Chondrocyte (in vitro differentiated cells): ENCODE data around the gene AURKB. TPM values are rescaled to one million over a fixed set of nuclear protein-coding genes. Genes with fewer than 3 reads are reported as not detected.
"Not testable (repeated sequence)": the region's sequence is repeated elsewhere in the genome, so short reads cannot be mapped to it uniquely, and the experiment has no call there.

ENCODE experiments used
- DNase-seq: peaks from one replicate; pipeline ENCODE4 v3.0.0; 2021; ENCODE audit warnings: mixed read lengths, low spot score
- H3K27ac Mint-ChIP-seq: one replicate; pipeline ENCODE4 v1.8.0; 2021; ENCODE audit warnings: mild to moderate bottlenecking, moderate library complexity, mixed read lengths; ENCODE audit not compliant: unreplicated experiment
- H3K27me3 Mint-ChIP-seq: 2 replicates; pipeline ENCODE4 v1.8.0; 2021; ENCODE audit warnings: low read depth, mixed read lengths
- H3K36me3 Mint-ChIP-seq: 2 replicates; pipeline ENCODE4 v1.8.0; 2021; ENCODE audit warnings: low read depth, mixed read lengths
- H3K4me1 Mint-ChIP-seq: 2 replicates; pipeline ENCODE4 v1.8.0; 2021; ENCODE audit warnings: low read depth, mild to moderate bottlenecking, mixed read lengths
- H3K4me3 Mint-ChIP-seq: one replicate; pipeline ENCODE4 v1.8.0; 2021; ENCODE audit warnings: mild to moderate bottlenecking, moderate library complexity, mixed read lengths; ENCODE audit not compliant: unreplicated experiment
- H3K9me3 Mint-ChIP-seq: 2 replicates; pipeline ENCODE4 v1.8.0; 2021; ENCODE audit warnings: low read depth, mixed read lengths
- CTCF ChIP-seq: fragments of 200-600 bp; sonication (generic); IDR thresholded peaks from 2 replicates; pipeline ENCODE4 v1.5.0; 2021; ENCODE audit warnings: antibody characterized with exemption, mild to moderate bottlenecking, moderate library complexity
- total RNA-seq: library from RNA; stranded (reverse); gene quantifications from 3 replicates; pipeline ENCODE4 v1.2.1, GENCODE V29; 2021

Gene AURKB
- total RNA-seq, 1 donor from 2014 or later = 8.9 TPM

GRCh38 chr17:8254881-8255280 lies 44.5 kb upstream of the AURKB start:
- TF ChIP-seq CTCF = no peak
- DNase-seq = no peak
- Mint-ChIP-seq H3K9me3 (no peaks in the 10 kb centered on the region), H3K4me3 (no peak overlapping the region), H3K27me3 (no peaks in the 10 kb centered on the region), H3K36me3 (peaks cover 10% of the 10 kb centered on the region), H3K4me1 (peaks cover 8% of the 10 kb centered on the region), H3K27ac (no peak overlapping the region)

- Mint-ChIP-seq H3K27me3 (no peaks in the 10 kb centered on the region), H3K9me3 (no peaks in the 10 kb centered on the region), H3K4me3 (no peak overlapping the region), H3K4me1 (peaks cover 15% of the 10 kb centered on the region), H3K27ac (no peak overlapping the region), H3K36me3 (peaks cover 10% of the 10 kb centered on the region)
- TF ChIP-seq CTCF = peak; percentile 61
- DNase-seq = no peak
These were observed 43.4 kb upstream of the AURKB start for GRCh38 chr17:8253801-8254200.

GRCh38 chr17:8251411-8251810 lies 41.0 kb upstream of the AURKB start:
- not testable (repeated sequence) for H3K27ac Mint-ChIP-seq, H3K4me3 Mint-ChIP-seq, DNase-seq, H3K36me3 Mint-ChIP-seq, H3K9me3 Mint-ChIP-seq, H3K27me3 Mint-ChIP-seq
- peaks cover 25% of the 10 kb centered on the region for H3K4me1 Mint-ChIP-seq

GRCh38 chr17:8249621-8250500 lies 39.5 kb upstream of the AURKB start:
- no peak for DNase-seq
- TF ChIP-seq CTCF = no peak
- no peaks in the 10 kb centered on the region for H3K9me3 Mint-ChIP-seq
- peak overlapping the region; percentile 99 for H3K4me3 Mint-ChIP-seq
- peaks cover 7% of the 10 kb centered on the region for H3K36me3 Mint-ChIP-seq
- peaks cover 28% of the 10 kb centered on the region for H3K4me1 Mint-ChIP-seq
- H3K27me3 Mint-ChIP-seq = no peaks in the 10 kb centered on the region
- peak overlapping the region; percentile 100 for H3K27ac Mint-ChIP-seq

GRCh38 chr17:8248751-8249607 lies 38.6 kb upstream of the AURKB start, which contains the start of gene PFAS:
PFAS (plus strand) TSS chr17:8249289; CDS start chr17:8253938, 4,649 bp downstream.
- Mint-ChIP-seq H3K4me3 (peak within 1 kb of the TSS; percentile 99), H3K27me3 (no peaks in the 10 kb centered on the region), H3K27ac (peak within 1 kb of the TSS; percentile 100), H3K9me3 (no peaks in the 10 kb centered on the region), H3K4me1 (peaks cover 28% of the 10 kb centered on the region), H3K36me3 (peaks cover 4% of the 10 kb centered on the region)
- TF ChIP-seq CTCF = peak; percentile 39
- DNase-seq = no peak
